ENCODE measurements around the gene MTUS2. TPM values are rescaled to one million over a fixed set of nuclear protein-coding genes. Genes with fewer than 3 reads are reported as not detected.

The MTUS2 gene
- total and polyA plus RNA-seq, 2 donors (not counting 1 experiment from before 2014, with no cell fraction given) = 0.06 TPM; not detected in 1

DNA sequence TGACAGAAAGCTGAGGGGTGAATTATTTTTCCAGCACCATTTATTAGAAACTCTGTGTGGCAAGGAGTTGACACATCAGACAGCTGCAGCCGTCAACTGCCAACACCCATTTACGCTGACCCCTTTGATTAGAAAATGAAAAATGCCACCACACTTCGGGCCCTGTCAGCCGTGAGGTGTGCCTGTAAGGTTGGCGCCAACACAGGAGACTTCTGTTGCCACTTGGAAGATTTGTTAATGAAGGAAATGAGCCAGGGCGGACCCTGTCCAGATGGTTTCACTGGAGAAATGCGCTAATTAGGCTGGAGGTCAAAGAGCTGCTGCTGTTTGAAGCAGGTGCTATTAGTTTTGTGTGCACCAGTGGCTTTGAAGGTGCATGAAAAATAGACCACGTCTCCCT lies 297.5 kb downstream of the MTUS2 start:
- Histone ChIP-seq H3K27me3 (ENCODE audit: control insufficient read depth, insufficient read depth, low read length) (no peaks in the 10 kb centered on the region), H3K4me1 (ENCODE audit: control insufficient read depth, extremely low read depth, insufficient read depth, low read length) (no peaks in the 10 kb centered on the region), H3K9me3 (ENCODE audit: control insufficient read depth, insufficient read depth, low read depth, low read length) (no peaks in the 10 kb centered on the region), H4K20me1 (ENCODE audit: control insufficient read depth, extremely low read depth, insufficient read depth, low read length) (no peaks in the 10 kb centered on the region), H3K36me3 (ENCODE audit: control insufficient read depth, insufficient read depth, low read length) (no peaks in the 10 kb centered on the region), H3K79me2 (ENCODE audit: control insufficient read depth, insufficient read depth, low read length) (no peaks in the 10 kb centered on the region), H2AFZ (ENCODE audit: low read length) (no peak overlapping the region), H3K4me3 (replicated peaks in 1 of 4; ENCODE audit: control extremely low read depth in 1 of 4, insufficient read depth in 1 of 4, low read depth in 3 of 4, low read length in 4 of 4) (no peak overlapping the region), H3K27ac (ENCODE audit: insufficient read depth, low read length) (no peak overlapping the region), H3K9ac (ENCODE audit: insufficient read depth, low read length) (no peak overlapping the region), H3K4me2 (ENCODE audit: extremely low read depth, insufficient read depth, low read length) (no peak overlapping the region)
- no peak for TF ChIP-seq EZH2 (IDR thresholded peaks at IDR 0.05; ENCODE audit: low read length, missing control alignments)
- TF ChIP-seq, protein P1, sequence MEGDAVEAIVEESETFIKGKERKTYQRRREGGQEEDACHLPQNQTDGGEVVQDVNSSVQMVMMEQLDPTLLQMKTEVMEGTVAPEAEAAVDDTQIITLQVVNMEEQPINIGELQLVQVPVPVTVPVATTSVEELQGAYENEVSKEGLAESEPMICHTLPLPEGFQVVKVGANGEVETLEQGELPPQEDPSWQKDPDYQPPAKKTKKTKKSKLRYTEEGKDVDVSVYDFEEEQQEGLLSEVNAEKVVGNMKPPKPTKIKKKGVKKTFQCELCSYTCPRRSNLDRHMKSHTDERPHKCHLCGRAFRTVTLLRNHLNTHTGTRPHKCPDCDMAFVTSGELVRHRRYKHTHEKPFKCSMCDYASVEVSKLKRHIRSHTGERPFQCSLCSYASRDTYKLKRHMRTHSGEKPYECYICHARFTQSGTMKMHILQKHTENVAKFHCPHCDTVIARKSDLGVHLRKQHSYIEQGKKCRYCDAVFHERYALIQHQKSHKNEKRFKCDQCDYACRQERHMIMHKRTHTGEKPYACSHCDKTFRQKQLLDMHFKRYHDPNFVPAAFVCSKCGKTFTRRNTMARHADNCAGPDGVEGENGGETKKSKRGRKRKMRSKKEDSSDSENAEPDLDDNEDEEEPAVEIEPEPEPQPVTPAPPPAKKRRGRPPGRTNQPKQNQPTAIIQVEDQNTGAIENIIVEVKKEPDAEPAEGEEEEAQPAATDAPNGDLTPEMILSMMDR (conservative IDR thresholded peaks at IDR 0.05 in 1 of 2, IDR thresholded peaks at IDR 0.05 in 1 of 2; ENCODE audit: low read depth in 1 of 2, low read length in 2 of 2) = no peak
- no peak for DNase-seq (ENCODE audit: low read depth in 2 of 2)

DNA sequence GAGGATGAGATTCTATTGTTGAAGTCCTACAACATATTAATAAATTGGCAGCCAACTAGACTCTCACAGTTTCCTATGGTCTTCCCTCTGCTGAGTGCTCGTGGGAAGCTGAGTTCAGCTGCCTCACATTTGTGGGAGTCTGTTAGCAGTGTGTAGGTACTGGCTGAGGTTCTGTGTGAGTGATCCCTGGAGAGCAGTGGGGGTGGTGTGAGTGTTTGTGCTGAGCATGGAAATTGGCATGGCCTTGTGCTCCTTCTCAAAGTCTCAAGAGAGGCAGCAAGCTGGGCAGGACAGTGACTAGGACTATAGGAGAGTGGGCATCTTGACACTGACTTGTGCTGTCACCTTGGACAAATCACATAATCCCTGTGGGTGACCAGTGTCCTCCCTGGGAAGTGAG lies 298.3 kb downstream of the MTUS2 start:
- TF ChIP-seq, protein P1 (conservative IDR thresholded peaks at IDR 0.05 in 1 of 2, IDR thresholded peaks at IDR 0.05 in 1 of 2; ENCODE audit: low read depth in 1 of 2, low read length in 2 of 2) = no peak
- TF ChIP-seq EZH2 (IDR thresholded peaks at IDR 0.05; ENCODE audit: low read length, missing control alignments) = no peak
- Histone ChIP-seq H2AFZ (ENCODE audit: low read length) (no peak overlapping the region), H3K4me1 (ENCODE audit: control insufficient read depth, extremely low read depth, insufficient read depth, low read length) (no peaks in the 10 kb centered on the region), H3K79me2 (ENCODE audit: control insufficient read depth, insufficient read depth, low read length) (no peaks in the 10 kb centered on the region), H3K4me3 (replicated peaks in 1 of 4; ENCODE audit: control extremely low read depth in 1 of 4, insufficient read depth in 1 of 4, low read depth in 3 of 4, low read length in 4 of 4) (no peak overlapping the region), H3K27me3 (ENCODE audit: control insufficient read depth, insufficient read depth, low read length) (no peaks in the 10 kb centered on the region), H3K36me3 (ENCODE audit: control insufficient read depth, insufficient read depth, low read length) (no peaks in the 10 kb centered on the region), H3K4me2 (ENCODE audit: extremely low read depth, insufficient read depth, low read length) (no peak overlapping the region), H4K20me1 (ENCODE audit: control insufficient read depth, extremely low read depth, insufficient read depth, low read length) (no peaks in the 10 kb centered on the region), H3K9me3 (ENCODE audit: control insufficient read depth, insufficient read depth, low read depth, low read length) (no peaks in the 10 kb centered on the region), H3K27ac (ENCODE audit: insufficient read depth, low read length) (no peak overlapping the region), H3K9ac (ENCODE audit: insufficient read depth, low read length) (no peak overlapping the region)
- no peak for DNase-seq (ENCODE audit: low read depth in 2 of 2)

DNA sequence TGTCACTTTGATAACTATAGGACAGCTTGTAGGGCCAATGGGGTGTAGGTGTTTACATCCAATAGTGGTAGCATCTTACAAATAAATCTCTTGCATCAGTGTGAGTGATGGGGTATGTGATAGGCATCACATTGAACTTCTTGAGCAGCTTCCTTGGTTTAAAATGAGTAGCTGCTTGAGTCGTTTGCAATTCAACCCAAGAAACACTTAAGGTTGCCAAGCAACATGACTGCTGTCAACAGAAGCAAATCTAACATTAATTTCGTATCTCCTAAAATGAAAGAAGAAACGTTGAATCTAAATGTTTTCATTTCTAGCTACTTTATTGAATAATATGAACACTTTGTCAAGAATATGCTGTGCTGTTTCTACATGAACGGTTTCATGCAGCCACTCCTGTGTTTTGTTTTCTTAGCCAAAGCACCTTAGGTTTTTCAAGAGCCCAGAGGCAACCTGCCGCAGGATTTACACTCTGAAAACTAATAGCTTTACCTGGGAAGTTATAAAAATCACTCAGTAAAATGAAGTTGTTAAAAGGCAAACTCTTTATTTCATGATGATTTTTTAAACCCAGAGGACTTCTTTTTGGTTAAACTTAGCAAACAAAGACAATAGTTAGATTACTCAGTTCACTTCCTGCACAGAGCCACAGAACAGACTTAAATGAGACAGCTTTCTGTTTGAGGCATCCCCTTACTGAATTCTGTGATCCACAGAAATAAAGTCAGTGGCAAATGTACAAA lies 305.2 kb downstream of the MTUS2 start:
- no peaks in the 10 kb centered on the region for H3K9me3 ChIP-seq (ENCODE audit: control insufficient read depth, insufficient read depth, low read depth, low read length)
- H3K4me1 ChIP-seq (ENCODE audit: control insufficient read depth, extremely low read depth, insufficient read depth, low read length) = no peaks in the 10 kb centered on the region
- no peak overlapping the region for H3K4me2 ChIP-seq (ENCODE audit: extremely low read depth, insufficient read depth, low read length)
- no peak for TF ChIP-seq EZH2 (IDR thresholded peaks at IDR 0.05; ENCODE audit: low read length, missing control alignments)
- TF ChIP-seq, protein P1 (conservative IDR thresholded peaks at IDR 0.05 in 1 of 2, IDR thresholded peaks at IDR 0.05 in 1 of 2; ENCODE audit: low read depth in 1 of 2, low read length in 2 of 2) = no peak
- no peak overlapping the region for H3K27ac ChIP-seq (ENCODE audit: insufficient read depth, low read length)
- no peaks in the 10 kb centered on the region for H4K20me1 ChIP-seq (ENCODE audit: control insufficient read depth, extremely low read depth, insufficient read depth, low read length)
- H2AFZ ChIP-seq (ENCODE audit: low read length) = no peak overlapping the region
- no peaks in the 10 kb centered on the region for H3K36me3 ChIP-seq (ENCODE audit: control insufficient read depth, insufficient read depth, low read length)
- H3K27me3 ChIP-seq (ENCODE audit: control insufficient read depth, insufficient read depth, low read length) = no peaks in the 10 kb centered on the region
- H3K9ac ChIP-seq (ENCODE audit: insufficient read depth, low read length) = no peak overlapping the region
- DNase-seq (ENCODE audit: low read depth in 2 of 2) = no peak
- H3K4me3 ChIP-seq (replicated peaks in 1 of 4; ENCODE audit: control extremely low read depth in 1 of 4, insufficient read depth in 1 of 4, low read depth in 3 of 4, low read length in 4 of 4) = no peak overlapping the region
- H3K79me2 ChIP-seq (ENCODE audit: control insufficient read depth, insufficient read depth, low read length) = no peaks in the 10 kb centered on the region
